OCI-LY1 (cell line): Measurements from ENCODE around the gene CHPF.

Source experiments
- H2AFZ ChIP-seq: fragments of 200-600 bp; sonication (generic), shearing (Covaris generic); 2 replicates; pipeline ENCODE4 v1.6.0; 2014; ENCODE audit warnings: antibody characterized with exemption, mild to moderate bottlenecking, low read length
- H3F3A ChIP-seq: fragments of 200-600 bp; sonication (generic), shearing (Covaris generic); 2 replicates; pipeline ENCODE4 v1.6.0; 2014; ENCODE audit warnings: mild to moderate bottlenecking, antibody characterized with exemption, low read length, moderate library complexity; ENCODE audit not compliant: insufficient read depth
- H3K27ac ChIP-seq: fragments of 200-600 bp; sonication (generic); 2 replicates; pipeline ENCODE4 v1.5.1; 2014; ENCODE audit warnings: low read length, mixed run types, mild to moderate bottlenecking, low read depth; ENCODE audit not compliant: poor library complexity, severe bottlenecking
- H3K27me3 ChIP-seq: fragments of 200-600 bp; sonication (generic); 2 replicates; pipeline ENCODE4 v1.6.0; 2014; ENCODE audit warnings: antibody characterized with exemption, mild to moderate bottlenecking, low read length, moderate library complexity; ENCODE audit not compliant: insufficient read depth
- H3K36me3 ChIP-seq: fragments of 200-600 bp; sonication (generic); 2 replicates; pipeline ENCODE4 v1.6.1; 2014; ENCODE audit warnings: mild to moderate bottlenecking, antibody characterized with exemption, low read length, moderate library complexity, mixed read lengths; ENCODE audit not compliant: insufficient read depth
- H3K4me1 ChIP-seq: fragments of 200-600 bp; sonication (generic); 2 replicates; pipeline ENCODE4 v1.5.1; 2014; ENCODE audit warnings: mild to moderate bottlenecking, low read length, moderate library complexity; ENCODE audit not compliant: insufficient read depth, severe bottlenecking
- H3K4me2 ChIP-seq: fragments of 200-600 bp; sonication (generic), shearing (Covaris generic); 2 replicates; pipeline ENCODE4 v1.6.1; 2014; ENCODE audit warnings: low read length
- H3K4me3 ChIP-seq: fragments of 200-600 bp; sonication (generic); 2 replicates; pipeline ENCODE4 v1.5.1; 2014; ENCODE audit warnings: low read length, low read depth, mild to moderate bottlenecking, mixed read lengths; ENCODE audit not compliant: poor library complexity, severe bottlenecking
- H3K79me2 ChIP-seq: fragments of 200-600 bp; shearing (Covaris generic); 2 replicates; pipeline ENCODE4 v1.6.1; 2016; ENCODE audit warnings: mixed run types, low read length, mixed read lengths; ENCODE audit not compliant: insufficient read depth
- H3K9ac ChIP-seq: fragments of 200-600 bp; sonication (generic), shearing (Covaris generic); 2 replicates; pipeline ENCODE4 v1.6.1; 2014; ENCODE audit warnings: mild to moderate bottlenecking, low read length, mixed read lengths
- H3K9me2 ChIP-seq: fragments of 200-600 bp; sonication (generic), shearing (Covaris generic); 2 replicates; pipeline ENCODE4 v1.6.1; 2014; ENCODE audit warnings: low read depth, mild to moderate bottlenecking, low read length, mixed read lengths
- H3K9me3 ChIP-seq: fragments of 200-600 bp; shearing (Covaris generic); 2 replicates; pipeline ENCODE4 v1.6.1; 2014; ENCODE audit warnings: low read length, mixed read lengths
- H4K20me1 ChIP-seq: fragments of 200-600 bp; sonication (generic), shearing (Covaris generic); 2 replicates; pipeline ENCODE4 v1.6.0; 2016; ENCODE audit warnings: mild to moderate bottlenecking, low read length; ENCODE audit not compliant: insufficient read depth
- EZH2 ChIP-seq: fragments of 200-600 bp; sonication (generic), shearing (Covaris generic); IDR thresholded peaks from 2 replicates; pipeline ENCODE4 v1.8.0; 2017; ENCODE audit warnings: borderline replicate concordance, mixed run types, mild to moderate bottlenecking, antibody characterized with exemption, low read length, moderate library complexity, mixed read lengths
- TF ChIP-seq, protein P1 (sequence below): fragments of 200-600 bp; sonication (generic), shearing (Covaris generic); IDR thresholded peaks from 2 replicates; pipeline ENCODE4 v1.5.1; 2017; ENCODE audit warnings: mild to moderate bottlenecking, antibody characterized with exemption, low read length, moderate library complexity, mixed read lengths

CHPF gene

GRCh38 chr2:219522111-219523030, 21.2 kb downstream of the CHPF start:
- Histone ChIP-seq H2AFZ (no peak overlapping the region), H3K4me3 (no peak overlapping the region)

GRCh38 chr2:219521066-219521880, 22.3 kb downstream of the CHPF start:
- Histone ChIP-seq H4K20me1 (no peaks in the 10 kb centered on the region), H3K4me2 (no peak overlapping the region), H3K9ac (no peak overlapping the region), H3K27ac (no peak overlapping the region), H3K27me3 (0 out of 2 replicates have a peak, but pooled peaks cover 6% of the 10 kb centered on the region), H3K4me3 (no peak overlapping the region), H2AFZ (no peak overlapping the region), H3F3A (no peaks in the 10 kb centered on the region), H3K36me3 (no peaks in the 10 kb centered on the region), H3K9me2 (no peaks in the 10 kb centered on the region), H3K4me1 (no peaks in the 10 kb centered on the region), H3K9me3 (no peaks in the 10 kb centered on the region), H3K79me2 (no peaks in the 10 kb centered on the region)
- TF ChIP-seq, protein P1, sequence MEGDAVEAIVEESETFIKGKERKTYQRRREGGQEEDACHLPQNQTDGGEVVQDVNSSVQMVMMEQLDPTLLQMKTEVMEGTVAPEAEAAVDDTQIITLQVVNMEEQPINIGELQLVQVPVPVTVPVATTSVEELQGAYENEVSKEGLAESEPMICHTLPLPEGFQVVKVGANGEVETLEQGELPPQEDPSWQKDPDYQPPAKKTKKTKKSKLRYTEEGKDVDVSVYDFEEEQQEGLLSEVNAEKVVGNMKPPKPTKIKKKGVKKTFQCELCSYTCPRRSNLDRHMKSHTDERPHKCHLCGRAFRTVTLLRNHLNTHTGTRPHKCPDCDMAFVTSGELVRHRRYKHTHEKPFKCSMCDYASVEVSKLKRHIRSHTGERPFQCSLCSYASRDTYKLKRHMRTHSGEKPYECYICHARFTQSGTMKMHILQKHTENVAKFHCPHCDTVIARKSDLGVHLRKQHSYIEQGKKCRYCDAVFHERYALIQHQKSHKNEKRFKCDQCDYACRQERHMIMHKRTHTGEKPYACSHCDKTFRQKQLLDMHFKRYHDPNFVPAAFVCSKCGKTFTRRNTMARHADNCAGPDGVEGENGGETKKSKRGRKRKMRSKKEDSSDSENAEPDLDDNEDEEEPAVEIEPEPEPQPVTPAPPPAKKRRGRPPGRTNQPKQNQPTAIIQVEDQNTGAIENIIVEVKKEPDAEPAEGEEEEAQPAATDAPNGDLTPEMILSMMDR, result peak; percentile 35; the same call in 1 of the 2 replicates
- TF ChIP-seq EZH2, result no peak

More at GRCh38 chr2:219522111-219523030, 21.2 kb downstream of the CHPF start:
- H3K9ac ChIP-seq, result no peak overlapping the region
- no peaks in the 10 kb centered on the region for H4K20me1 ChIP-seq
- H3K27ac ChIP-seq, result no peak overlapping the region
- H3K36me3 ChIP-seq, result no peaks in the 10 kb centered on the region
- H3K4me2 ChIP-seq, result no peak overlapping the region
- no peaks in the 10 kb centered on the region for H3F3A ChIP-seq
- H3K9me3 ChIP-seq, result no peaks in the 10 kb centered on the region
- 0 out of 2 replicates have a peak, but pooled peaks cover 6% of the 10 kb centered on the region for H3K27me3 ChIP-seq
- H3K79me2 ChIP-seq, result no peaks in the 10 kb centered on the region
- no peak for TF ChIP-seq EZH2
- TF ChIP-seq, protein P1, result no peak
- no peaks in the 10 kb centered on the region for H3K9me2 ChIP-seq
- H3K4me1 ChIP-seq, result no peaks in the 10 kb centered on the region

- TF ChIP-seq, protein P1, result no peak
- no peak for TF ChIP-seq EZH2
- no peaks in the 10 kb centered on the region for H3K4me1 ChIP-seq
- no peaks in the 10 kb centered on the region for H3K79me2 ChIP-seq
- no peaks in the 10 kb centered on the region for H4K20me1 ChIP-seq
- no peak overlapping the region for H3K4me2 ChIP-seq
- H2AFZ ChIP-seq, result no peak overlapping the region
- no peak overlapping the region for H3K9ac ChIP-seq
- no peaks in the 10 kb centered on the region for H3F3A ChIP-seq
- no peaks in the 10 kb centered on the region for H3K9me3 ChIP-seq
- H3K27me3 ChIP-seq, result 0 out of 2 replicates have a peak, but pooled peaks cover 6% of the 10 kb centered on the region
- H3K4me3 ChIP-seq, result no peak overlapping the region
- H3K9me2 ChIP-seq, result no peaks in the 10 kb centered on the region
- H3K36me3 ChIP-seq, result no peaks in the 10 kb centered on the region
- H3K27ac ChIP-seq, result no peak overlapping the region
These were observed 23.5 kb downstream of the CHPF start for GRCh38 chr2:219520079-219520478.
